ENCODE results near the gene CLDN7. TPM values are rescaled to one million over a fixed set of nuclear protein-coding genes. Genes with fewer than 3 reads are reported as not detected.

CLDN7 gene
- total and polyA plus RNA-seq, 4 donors: 3.0 to 35.0 (median 19.6) TPM

DNA sequence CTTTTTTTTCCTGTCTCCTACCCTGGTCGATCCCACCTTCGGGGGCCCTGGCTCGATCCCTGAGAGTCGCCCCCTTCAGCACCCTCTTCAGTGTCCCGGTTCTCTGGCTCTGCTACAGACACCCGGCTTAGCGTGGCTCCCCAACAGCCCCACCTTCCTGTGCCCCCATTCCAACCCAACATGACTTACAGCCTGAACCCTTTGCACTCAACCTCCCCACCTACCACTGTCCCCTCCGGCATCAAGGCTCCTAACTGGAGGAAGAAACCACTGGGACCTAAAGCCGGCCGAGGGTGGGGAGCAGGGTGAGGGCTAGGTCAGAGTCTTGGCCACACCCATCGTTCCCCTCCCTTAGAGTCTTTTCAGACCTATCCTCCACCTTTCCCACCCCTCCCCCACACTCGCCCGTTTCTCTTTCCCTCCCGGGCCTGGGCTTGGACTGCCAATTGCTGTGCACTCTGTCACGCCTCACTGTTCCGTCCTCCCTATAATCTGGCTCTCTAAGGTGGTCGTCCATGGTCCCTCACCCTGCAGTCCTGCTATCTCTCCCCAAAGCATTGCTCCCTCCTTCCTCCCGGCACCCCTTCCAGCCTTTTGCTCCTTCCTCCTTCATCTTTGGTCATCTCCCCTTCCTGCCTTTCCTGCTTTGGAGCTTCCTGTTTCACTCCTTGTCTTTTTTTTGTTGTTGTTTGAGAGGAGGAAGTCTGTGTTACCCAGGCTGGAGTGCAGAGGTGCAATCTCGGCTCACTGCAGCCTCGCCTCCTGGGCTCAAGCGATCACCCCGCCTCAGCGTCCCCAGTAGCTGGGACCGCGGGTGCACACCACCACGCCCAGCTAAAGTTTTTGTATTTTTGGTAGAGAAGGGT, 890 bp upstream of the CLDN7 start:
- 12% methylated on average over 26 of the region's 26 CpGs for WGBS
- Histone ChIP-seq H3K4me3 (ENCODE audit: low read depth in 1 of 3, low read length in 3 of 3) (peak overlapping the region in 1 of 3 donors; percentile 63), H3K9me3 (ENCODE audit: control insufficient read depth in 4 of 4, low read length in 3 of 4) (no peaks in the 10 kb centered on the region), H3K4me1 (ENCODE audit: control insufficient read depth in 4 of 4, insufficient read depth in 4 of 4, low read length in 3 of 4) (peaks cover 13 to 49% (median 27%) of the 10 kb centered on the region in 4 donors), H3K27me3 (ENCODE audit: control insufficient read depth in 4 of 4, insufficient read depth in 4 of 4, low read length in 3 of 4) (no peaks in the 10 kb centered on the region), H3K9ac (ENCODE audit: low read depth in 1 of 2, low read length in 2 of 2) (no peak overlapping the region), H3K27ac (ENCODE audit: low read depth in 1 of 2, low read length in 2 of 2) (no peak overlapping the region), H3K36me3 (ENCODE audit: control insufficient read depth in 4 of 4, insufficient read depth in 3 of 4, low read depth in 1 of 4, low read length in 3 of 4) (no peaks in the 10 kb centered on the region)
- DNase-seq (ENCODE audit: low spot score): peak; percentile 43
- no peak for TF ChIP-seq CTCF (IDR thresholded peaks at IDR 0.05; ENCODE audit: low read depth, low read length, missing input control)
- no peak for TF ChIP-seq ATF3 (IDR thresholded peaks at IDR 0.05)
- TF ChIP-seq YY1 (IDR thresholded peaks at IDR 0.05): no peak
- TF ChIP-seq RAD21 (IDR thresholded peaks at IDR 0.05): no peak
- no peak for TF ChIP-seq TAF1 (conservative IDR thresholded peaks at IDR 0.05)

DNA sequence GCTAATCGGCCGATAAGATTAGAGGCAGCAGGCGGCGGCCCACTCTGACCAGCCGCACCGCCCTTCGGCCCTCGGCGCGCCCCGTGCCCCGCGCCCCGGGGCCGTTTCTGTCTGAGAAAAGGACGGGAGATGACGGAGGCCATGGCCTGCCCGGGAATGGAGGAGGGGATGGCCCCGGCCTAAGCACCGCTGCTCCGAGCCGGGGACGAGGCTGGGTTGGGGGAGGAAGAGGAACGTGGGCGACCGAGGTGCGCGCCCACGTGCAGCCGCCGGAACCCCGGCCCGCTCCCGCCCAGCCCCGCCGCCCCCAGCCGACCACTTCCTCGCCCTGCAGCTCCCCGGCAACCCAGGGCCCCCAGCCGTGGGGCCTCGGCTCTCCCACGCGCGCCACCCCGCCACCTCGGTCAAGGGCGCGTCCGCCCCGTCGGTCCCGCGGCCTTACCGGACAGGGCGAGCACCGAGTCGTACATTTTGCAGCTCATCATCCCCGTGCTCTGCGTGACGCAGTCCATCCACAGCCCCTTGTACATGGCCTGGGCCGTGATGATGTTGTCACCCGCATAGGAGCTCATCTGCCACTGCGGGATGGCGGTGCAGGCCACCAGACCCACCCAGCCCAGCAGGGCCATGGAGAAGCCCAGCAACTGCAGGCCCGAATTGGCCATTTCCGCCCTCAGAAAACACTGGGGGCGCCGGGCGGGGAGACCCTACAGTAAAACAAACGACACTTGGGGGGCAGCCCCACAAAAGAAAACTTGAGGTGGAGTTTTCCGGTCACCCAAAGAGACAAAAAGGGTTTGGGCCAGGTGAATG, 693 bp downstream of the CLDN7 start:
- DNase-seq (ENCODE audit: low spot score): peak; percentile 40
- TF ChIP-seq GABPA (IDR thresholded peaks at IDR 0.05 in 1 of 2, conservative IDR thresholded peaks at IDR 0.05 in 1 of 2): no peak
- TF ChIP-seq EGR1 (IDR thresholded peaks at IDR 0.05; ENCODE audit: low read depth in 2 of 2): no peak
- TF ChIP-seq ZBTB33 (IDR thresholded peaks at IDR 0.05): no peak
- TF ChIP-seq CTCF (IDR thresholded peaks at IDR 0.05; ENCODE audit: low read depth, low read length, missing input control): no peak
- no peak for TF ChIP-seq RAD21 (IDR thresholded peaks at IDR 0.05)
- TF ChIP-seq REST (IDR thresholded peaks at IDR 0.05): no peak
- 15% methylated on average over 71 of the region's 71 CpGs for WGBS

More for the DNA sequence above, 693 bp downstream of the CLDN7 start:
- peak overlapping the region; percentile 63 to 68 (median 65) for H3K4me3 ChIP-seq (ENCODE audit: low read depth in 1 of 3, low read length in 3 of 3)
- peaks cover 13 to 53% (median 32%) of the 10 kb centered on the region in 4 donors for H3K4me1 ChIP-seq (ENCODE audit: control insufficient read depth in 4 of 4, insufficient read depth in 4 of 4, low read length in 3 of 4)
- H3K9me3 ChIP-seq (ENCODE audit: control insufficient read depth in 4 of 4, low read length in 3 of 4): no peaks in the 10 kb centered on the region
- peak overlapping the region in 1 of 2 donors; percentile 46 for H3K9ac ChIP-seq (ENCODE audit: low read depth in 1 of 2, low read length in 2 of 2)
- no peaks in the 10 kb centered on the region for H3K27me3 ChIP-seq (ENCODE audit: control insufficient read depth in 4 of 4, insufficient read depth in 4 of 4, low read length in 3 of 4)
- peak overlapping the region; percentile 83 to 87 for H3K27ac ChIP-seq (ENCODE audit: low read depth in 1 of 2, low read length in 2 of 2)
- peaks cover 0 to 3% (median 3%) of the 10 kb centered on the region in 4 donors for H3K36me3 ChIP-seq (ENCODE audit: control insufficient read depth in 4 of 4, insufficient read depth in 3 of 4, low read depth in 1 of 4, low read length in 3 of 4)

Measured in liver (tissue), 9 donors.